ENCODE measurements around the gene SNTG2.

Gene SNTG2

DNA sequence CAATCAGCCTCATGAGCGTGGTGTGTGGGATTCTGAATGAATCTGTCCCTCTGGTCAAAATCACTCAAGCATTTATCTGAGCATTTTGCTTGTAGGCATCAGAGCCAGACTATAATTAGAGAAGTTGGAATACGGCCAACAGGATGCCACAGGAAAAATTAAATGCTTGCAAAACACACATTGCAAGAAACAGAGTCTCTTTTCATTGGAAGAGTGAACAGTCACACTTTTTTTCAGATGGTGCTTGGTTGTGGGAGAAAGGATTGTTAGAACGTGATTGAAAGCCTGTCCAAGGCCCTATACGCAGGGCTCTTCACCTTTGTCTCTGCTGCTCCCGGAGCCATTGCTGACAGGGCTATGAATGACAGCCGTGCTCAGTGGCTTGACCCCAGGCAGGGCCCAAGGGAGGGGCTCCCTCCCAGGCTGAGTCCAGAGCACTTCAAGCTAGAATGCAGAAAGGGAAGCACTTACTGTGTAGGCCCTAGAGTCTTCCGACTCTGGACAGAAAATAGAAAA is 59.8 kb downstream of the SNTG2 start:
- no peak for FAIRE-seq

DNA sequence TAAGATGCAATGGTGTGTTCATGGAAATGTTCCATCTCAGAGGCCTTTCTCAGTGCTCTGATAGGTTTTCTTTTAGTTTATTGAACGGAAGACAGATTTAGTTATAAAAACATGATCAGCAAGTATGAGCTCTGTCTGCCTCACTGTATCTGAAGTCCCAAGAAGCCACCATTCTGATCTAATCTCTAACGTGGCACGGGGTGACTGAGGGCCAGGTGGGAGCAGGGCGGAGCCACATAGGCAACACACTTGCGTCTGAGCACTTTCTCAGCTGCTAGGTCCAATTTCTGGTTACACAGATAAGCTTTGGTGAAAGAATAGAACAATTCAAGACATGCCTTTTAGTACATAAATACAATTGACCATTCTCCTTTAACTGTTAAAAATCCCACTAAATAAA is 60.4 kb downstream of the SNTG2 start:
- FAIRE-seq = no peak

DNA sequence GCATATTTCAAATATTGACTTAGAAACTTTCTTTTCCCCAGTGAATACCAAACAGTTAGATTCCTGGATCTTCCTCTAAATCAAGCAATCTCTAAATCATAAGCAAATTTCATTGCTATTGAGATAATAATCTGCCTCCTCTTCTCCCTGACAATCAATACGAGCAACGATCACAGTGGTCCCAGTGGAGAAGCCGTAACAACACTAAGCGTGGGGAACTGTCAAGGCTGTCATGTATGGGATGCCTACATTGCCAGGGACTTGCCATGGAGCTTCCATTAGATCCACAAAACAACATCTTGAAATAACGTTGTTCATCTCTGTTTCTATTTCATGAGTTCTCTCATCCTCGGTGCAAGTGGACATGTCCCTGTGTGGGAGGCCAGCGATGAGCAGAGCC is 61.3 kb downstream of the SNTG2 start:
- FAIRE-seq = no peak

DNA sequence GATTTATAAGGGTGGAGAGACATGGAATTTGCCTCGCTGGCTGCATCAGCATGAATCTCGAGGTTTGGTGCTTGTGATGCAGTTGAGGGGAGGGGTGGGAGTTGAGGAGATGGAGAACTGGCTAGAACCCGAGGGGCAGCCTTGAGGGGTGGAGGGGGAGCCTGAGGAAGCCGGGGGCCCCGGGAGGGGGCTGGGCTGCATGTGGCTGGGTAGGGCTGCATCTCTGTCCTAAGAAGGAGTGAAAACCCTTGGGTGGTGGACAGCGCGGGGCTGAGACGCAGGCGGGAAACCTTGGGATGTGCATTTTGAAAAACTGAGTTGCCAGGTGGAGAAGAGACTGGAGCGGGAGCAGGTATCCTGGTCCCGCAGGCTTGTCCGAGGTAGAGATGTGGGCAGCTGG is 64.2 kb downstream of the SNTG2 start:
- FAIRE-seq = no peak

DNA sequence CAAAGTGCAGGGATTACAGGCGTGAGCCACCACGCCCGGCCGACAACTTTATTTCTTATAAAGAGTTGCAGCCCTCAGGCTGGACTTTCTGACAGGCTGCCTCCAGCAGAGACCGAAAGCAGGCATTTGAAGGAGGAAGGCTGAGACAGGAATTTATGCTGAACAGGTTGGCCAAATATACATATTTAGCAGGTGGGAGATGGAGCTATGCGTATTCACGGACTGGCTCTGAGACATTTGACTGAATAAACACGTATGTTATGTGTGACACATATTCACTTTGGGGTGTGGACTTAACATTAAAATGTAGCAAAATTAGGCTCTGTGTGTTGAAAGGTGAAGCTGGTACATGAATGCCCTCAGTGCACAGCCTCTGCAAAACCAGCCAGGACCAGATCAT is 65.9 kb downstream of the SNTG2 start:
- FAIRE-seq = no peak

DNA sequence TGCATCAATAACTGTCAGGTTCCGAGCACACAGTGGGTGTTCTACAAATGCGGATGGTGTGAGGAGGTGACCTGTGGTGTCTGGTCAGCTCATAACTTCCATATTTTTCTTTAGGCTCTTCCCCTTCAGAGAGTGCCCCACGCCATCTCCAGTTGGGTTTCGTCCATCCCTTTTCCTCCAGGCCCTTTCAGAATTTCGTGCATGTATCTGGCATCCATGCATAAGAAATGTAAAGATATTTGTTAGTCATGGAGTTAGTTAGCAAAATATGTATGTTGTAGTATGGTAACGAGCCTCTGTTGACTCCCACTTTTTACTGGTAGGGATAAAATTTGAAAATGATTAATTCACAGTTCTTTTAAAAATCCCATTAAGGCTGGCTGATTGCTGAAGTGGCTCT is 67.2 kb downstream of the SNTG2 start:
- FAIRE-seq = no peak

DNA sequence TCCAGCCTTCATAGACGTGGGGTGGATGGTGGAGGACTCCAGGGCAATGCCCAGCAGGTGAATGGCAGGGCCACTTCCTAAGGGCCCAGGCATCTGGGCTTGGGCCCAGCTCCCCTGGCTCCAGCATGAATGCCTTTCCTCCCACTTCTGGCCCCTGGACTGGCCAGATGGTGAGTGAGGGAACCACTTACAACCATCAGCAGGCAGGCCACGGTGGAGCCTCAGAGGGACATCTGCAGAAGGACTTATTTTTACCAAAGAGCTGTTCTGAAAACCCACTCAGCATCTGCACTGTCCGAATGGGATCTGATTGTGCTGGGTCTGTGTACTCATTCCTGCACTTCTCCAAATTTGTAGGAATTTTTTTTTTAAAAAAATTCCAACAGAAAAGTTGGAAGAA is 69.6 kb downstream of the SNTG2 start:
- FAIRE-seq = no peak

DNA sequence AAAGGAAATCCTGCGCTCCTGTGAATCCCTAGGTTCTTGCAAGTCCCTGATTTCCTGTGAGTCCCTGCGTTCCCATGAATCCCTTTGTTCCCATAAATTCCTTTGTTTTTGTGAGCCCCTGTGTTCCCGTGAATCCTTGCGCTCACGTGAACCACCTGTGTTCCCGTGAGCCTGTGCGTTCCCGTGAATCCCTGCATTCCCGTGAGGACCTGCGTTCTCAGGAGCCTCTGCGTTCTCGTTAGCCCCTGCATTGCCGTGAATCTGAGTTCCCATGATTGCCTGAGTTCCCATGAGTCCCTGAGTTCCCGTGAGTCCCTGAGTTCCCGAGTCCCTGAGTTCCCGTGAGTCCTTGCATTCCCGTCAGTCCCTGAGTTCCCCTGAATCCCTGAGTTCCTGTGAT is 71.5 kb downstream of the SNTG2 start:
- FAIRE-seq = no peak

DNA sequence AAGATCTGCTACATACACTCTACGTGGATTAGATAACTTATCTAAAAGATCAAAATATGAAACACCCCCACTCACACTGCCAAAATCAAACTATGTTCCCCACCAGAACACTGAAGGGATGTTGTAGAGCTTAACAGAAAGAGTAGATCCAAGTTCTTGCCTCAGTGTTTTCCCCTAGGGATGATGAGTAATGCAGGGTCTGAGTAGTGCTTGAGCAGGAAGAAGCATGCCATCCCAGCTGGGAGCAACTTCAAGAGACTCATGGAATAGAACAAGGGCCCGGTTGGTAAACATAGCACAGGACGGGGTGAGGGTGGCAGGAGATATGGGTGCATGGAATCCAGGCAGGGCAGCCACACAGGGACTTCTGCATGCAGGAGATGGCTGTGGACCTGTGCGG is 74.3 kb downstream of the SNTG2 start:
- FAIRE-seq = no peak

DNA sequence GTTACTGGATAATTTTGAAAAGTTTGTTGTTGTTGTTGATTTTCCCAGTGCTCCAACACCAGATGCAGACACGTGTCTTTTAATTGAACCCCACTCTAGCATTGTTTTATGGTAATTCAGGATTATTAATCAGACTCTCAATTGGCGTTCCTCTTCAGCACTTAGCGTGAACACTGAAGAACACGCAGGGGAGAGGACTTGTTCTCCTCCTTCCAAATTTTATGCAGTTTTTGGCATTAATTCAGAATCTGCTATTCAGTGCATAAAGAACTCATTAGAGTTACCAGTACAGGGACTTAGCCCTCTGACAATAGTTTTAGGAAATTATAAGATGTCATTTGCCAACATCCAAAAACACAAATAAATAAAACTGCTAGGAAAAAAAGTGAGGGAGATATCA is 75.5 kb downstream of the SNTG2 start:
- no peak for FAIRE-seq

DNA sequence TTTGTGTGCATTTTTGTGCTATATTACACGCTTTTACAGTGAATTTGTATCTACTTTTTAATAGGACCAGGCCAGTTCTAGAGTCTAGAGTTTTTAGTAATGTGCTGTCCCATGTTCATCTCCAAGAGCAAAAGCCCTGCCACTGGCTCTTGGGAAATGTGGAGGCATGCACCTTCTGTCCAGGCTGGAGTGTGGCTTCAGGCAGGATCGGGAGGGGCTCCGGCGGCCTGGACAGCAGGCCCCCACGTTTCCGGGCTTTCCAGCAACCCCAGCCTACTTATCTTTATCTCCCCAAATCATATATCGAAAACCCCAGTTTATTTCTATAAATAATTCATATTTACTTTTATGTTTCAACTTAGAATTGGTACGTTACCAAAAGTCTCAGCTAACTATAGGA is 78.2 kb downstream of the SNTG2 start:
- FAIRE-seq = no peak

DNA sequence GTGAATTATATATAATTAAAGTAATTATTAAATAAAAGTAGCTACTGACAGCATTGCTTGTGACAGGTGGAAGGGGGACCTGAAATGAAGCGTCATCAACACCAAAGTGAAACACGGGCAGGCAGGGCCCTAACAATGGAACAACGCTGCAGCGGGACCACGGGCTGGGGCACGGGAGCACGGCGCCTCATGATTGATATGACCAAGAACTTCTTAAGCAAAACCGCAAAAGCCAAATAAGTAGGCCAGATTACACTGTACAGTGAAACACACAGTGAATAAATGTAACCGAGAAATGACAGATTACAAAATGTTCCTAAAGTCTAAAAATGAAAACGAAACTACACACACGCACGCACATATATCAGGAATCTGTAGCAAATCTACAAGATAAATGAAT is 81.4 kb downstream of the SNTG2 start:
- FAIRE-seq = no peak

DNA sequence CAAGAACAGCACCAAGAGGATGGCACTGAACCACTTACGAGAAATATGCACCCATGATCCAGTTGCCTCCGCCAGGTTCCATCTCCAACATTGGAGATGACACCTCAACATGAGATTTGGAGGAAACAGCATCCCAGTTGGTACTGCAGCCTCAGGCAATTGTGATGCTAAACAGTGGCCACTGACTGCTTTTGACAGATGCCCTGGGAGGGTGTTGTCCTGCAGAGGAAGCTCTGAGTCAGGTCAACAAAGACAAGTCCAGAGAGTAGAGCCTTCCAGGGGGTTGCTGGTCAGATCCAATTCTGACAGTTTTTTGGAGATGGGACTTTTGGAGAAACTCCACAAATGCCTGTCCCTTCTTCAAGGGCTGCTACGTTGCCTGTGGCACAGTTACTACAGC is 82.4 kb downstream of the SNTG2 start:
- no peak for FAIRE-seq

DNA sequence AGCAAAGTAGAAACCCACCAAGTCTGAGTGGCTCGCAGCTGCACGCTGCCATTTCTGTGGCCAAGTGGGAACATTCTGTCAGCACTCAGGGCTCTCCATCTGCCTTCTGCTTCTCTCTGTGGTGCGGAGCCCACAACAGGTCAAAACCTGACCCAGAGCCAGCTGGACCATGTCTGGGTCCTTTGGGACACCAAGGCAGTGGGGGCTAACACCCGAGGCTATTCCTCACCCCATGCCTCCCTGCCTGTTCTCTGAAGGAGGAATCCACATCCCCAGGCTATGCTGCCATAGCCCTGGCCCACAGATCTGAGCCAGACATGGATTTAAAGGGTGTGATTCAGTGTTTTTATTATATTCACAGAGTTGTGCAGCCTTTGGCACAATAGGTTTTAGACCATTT is 86.4 kb downstream of the SNTG2 start:
- no peak for FAIRE-seq

DNA sequence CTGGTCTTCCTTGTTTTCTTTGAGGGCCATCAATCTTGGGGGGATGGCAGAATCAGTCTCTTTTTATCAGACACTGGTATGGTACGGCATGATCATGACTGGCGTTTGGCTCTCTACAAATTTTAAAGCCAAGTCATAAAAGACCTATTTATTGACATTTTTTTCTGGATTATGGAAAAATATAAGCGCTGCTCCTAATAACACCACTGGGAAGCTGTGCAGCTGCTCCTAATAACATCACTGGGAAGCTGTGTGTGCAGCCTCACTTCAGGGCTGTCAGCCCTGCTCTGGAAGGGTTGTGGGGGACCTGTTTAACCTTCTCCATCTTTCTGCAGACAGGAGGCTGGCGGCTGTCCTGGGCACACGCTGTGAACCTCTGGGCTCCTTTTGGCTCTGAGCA is 88.9 kb downstream of the SNTG2 start:
- FAIRE-seq = no peak

DNA sequence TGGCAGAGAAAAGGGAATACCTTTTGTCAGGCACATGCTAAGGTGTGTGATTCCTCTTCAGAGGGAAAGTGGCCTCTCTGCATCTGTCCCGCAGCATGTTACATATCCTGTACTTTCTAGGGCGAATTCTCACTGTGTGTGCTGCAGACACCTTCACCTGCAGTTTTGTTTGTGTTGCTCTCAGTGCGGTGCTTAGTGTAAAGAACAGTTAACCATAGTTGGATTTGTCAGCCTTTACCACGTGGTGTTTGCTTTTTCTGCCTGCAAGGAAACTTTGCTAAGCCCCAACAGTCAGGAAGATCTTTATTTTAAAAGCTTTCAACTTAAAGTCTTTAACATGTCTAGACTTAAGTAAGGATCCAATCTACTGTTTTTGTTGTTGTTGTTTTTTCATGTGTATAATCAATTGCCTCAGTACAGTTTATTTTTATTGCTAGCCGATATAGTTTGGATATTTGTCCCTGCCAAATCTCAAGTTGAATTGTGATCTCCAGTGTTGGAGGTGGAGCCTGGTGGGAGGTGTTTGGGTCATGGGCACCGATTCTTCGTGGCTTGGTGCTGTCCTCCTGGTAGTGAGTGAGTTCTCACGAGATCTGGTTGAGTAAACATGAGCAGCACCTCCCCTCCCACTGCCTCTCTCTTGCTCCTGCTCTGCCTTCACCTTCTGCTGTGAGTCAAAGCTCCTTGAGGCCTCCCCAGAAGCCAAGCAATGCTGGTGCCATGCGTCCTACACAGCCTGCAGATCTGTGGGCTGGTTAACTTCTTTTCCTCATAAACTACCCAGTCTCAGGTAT is 90.6 kb downstream of the SNTG2 start:
- no peak for FAIRE-seq

DNA sequence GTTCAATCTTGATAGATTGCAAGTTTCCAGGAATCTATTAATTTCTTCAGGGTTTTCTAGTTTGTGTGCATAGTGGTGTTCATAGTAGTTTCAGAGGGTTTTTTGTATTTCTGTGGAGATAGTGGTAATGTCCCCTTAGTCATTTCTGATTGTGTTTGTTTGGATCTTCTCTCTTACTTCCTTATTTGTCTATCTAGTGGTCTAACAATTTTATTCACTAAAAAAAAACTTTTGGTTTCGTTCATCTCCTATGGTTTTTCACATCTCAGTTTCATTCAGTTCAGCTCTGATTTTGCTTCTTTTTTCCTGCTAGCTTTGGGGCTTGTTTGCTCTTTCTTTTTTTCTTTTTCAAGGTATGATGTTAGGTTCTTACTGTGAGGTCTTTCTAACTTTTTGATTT is 94.5 kb downstream of the SNTG2 start:
- no peak for FAIRE-seq

DNA sequence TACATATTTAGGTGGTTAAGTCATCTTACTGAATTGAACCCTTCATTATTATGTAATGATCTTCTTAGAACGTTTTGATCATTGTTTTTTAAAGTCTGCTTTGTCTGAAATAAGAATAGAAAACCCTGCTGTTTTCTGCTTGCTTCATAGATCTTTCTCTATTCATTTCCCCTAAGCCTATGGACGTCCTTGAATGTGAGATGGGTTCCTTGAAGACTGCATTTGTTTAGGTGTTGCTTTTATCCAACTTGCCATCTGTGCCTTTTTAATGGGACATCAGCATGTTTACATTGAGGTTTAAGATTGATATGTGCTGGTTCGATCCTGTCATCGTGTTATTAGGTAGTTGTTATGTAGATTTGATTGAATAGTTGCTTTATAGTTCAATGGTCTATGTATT is 95.4 kb downstream of the SNTG2 start:
- FAIRE-seq = no peak

DNA sequence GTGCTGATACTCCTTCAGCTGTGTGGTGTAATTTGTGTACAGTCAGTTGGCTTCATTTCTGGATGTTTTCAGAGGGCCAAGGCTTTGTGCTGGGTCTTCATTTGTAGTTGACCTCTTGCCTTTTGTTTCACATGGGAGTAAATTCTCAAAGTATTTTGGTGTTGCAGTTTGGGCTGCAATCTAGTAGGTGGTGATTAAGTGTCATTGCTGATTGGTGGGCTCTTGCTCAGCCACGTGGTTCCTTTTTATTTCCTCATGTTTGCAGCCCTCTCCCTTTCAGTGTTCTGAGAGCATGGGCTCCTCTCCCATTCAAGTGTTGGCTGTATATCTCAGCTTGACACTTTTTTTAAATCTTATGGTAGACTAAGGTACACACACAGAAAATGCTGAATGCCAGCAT is 96.8 kb downstream of the SNTG2 start:
- no peak for FAIRE-seq

DNA sequence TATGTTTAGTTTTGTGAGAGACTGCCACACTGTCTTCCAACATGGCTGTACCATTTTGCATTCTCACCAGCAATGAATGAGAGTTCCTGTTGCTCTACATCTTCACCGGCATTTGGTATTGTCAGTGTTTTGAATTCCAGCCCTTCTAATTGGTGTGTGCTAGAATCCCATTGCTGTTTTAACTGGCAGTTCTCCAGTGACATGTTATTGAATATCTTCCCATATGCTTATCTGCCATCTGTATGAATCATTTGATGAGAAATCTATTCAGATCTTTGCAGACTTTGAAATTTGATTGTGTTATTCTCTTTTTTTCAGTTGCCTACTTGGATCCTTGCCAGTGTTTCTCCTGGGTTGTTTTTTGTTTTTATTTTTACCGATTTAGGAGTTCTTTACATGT is 99.0 kb downstream of the SNTG2 start:
- FAIRE-seq = no peak

DNA sequence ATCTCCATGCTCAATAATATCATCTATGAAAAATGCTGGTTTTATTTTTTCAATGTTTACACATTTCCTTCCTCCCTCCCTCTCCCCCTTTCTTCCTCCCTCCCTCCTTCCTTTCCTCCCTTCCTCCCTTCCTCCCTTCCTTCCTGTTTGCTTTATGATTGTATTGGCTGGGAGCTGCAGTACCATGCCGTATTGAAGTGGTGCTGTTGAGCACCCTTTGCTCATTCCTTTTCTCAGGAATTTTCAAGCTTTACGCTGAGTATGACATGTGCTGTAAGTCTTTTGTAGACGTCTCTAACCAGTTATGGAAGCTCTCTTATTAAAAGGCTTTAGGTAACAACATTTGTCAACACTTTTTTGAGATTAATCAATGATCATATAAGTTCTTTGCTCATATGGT is 100.4 kb downstream of the SNTG2 start:
- no peak for FAIRE-seq

DNA sequence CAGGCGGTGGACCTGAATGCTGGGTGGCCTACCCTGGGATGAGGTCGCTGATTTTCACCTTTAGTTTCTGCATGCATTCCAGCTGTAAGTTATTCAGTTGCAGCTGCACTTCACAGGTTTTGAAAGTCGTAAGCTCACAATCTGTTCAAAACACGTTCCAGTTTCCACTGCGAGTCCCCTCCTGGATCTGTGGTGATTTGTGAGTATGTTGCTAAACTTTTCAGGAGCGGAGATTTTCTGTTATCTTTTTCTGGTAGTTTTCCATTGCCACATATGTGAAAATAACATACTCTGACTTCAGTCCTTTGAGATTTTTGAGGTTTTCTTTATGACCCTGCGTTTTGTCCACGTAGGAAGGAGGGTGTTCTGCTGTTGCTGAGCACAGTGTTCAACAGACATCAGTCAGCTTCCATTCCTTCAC is 102.1 kb downstream of the SNTG2 start:
- FAIRE-seq = no peak

DNA sequence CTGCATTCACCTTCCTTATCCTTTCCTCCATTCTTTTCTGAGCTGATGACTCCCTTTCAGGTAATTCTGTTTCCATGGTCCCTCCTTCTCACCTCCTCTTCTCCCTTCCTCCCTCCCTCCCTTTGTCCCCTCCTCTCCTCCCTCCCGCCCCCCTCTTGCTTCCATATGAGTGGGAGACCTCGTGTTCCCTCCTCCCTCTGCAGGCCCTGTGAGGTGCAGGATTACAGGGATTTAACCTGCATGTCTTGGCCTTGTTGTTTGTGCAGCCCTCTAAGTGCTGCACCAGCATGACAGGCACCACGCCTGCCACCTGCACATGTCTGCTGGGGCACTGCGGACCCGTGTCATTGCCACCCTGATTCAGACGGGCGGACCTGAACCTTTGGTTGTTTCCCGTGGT is 103.1 kb downstream of the SNTG2 start:
- no peak for FAIRE-seq

DNA sequence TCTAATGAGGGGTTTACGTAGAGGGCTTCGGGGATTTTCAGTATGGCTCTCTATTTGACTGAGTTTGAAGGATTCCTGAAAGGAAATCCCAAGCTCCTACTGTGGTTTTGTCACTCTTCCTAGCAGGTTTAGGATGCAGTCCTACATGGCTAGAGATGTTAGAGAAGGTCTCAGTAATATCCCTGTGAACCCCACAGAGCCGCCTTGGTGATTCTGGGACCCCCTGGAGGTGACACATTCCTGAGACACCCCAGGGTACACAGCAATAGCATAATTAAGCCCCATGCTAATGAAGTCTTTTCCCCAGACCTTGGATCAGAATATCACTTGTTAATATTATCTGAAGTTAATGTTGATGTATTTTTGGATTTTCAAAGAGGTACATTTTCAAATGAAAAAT is 103.8 kb downstream of the SNTG2 start:
- no peak for FAIRE-seq

DNA sequence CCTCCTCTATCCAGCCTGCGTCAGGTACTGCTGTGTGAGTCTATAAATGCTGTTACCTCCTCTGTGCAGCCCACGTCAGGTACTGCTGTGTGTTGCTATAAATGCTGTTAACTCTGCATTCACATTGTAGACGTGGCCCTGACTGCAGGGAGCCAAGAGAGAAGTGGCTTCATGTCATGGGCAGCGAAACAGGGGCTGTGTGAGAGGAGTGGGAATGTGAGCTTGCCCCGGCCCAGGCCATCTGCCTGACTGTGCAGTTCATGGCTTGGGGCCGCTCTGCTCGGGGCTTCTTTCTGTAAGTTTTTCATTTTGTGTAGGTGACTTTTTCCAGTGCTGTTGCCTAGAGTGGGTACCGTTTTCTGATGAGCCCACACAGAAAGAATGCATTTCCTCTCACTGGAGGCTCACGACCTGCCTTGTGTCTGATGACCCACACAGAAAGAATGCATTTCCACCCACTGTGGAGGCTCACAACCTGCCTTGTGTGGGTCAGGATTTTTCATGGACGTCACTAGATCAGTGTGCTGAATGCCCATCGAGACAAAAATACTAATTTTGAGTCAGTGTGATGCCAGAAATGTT is 104.5 kb downstream of the SNTG2 start:
- FAIRE-seq = no peak
